GM21529 (cell line): ENCODE measurements around the gene SEZ6L2.

Experiments
- ATAC-seq: cut with Tn5 transposase; IDR thresholded peaks from one replicate; pipeline ENCODE4 v1.9.1; 2021; ENCODE audit not compliant: unreplicated experiment

Gene SEZ6L2

DNA sequence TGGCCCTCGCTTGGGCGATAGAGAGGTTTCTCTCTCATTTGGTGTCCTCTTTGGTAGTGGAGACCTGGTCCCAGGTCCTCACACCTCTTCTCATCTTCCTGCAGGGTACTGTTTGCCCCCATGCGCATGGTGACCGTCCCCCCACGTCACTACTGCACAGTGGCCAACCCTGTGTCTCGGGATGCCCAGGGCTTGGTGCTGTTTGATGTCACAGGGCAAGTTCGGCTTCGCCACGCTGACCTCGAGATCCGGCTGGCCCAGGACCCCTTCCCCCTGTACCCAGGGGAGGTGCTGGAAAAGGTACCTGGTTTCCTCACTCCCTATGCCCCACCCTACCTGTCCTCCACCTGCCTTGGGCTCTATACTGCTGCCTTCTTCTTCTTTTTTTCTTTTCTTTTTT, 68.6 kb downstream of the SEZ6L2 start:
- no peak for ATAC-seq

DNA sequence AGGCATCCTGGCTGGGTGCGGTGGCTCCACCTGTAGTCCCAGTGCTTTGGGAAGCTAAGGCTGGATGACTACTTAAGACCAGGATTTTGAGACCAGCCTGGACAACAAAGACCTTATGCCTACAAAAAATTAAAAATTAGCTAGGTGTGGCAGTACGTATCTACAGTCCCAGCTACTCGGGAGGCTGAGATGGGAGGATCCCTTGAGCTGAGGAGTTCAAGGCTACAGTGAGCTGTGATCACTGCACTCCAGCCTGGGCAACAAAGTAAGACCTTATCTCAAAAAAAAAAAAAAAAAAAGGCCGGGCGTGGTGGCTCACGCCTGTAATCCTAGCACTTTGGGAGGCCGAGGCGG, 73.0 kb downstream of the SEZ6L2 start:
- ATAC-seq: no peak

DNA sequence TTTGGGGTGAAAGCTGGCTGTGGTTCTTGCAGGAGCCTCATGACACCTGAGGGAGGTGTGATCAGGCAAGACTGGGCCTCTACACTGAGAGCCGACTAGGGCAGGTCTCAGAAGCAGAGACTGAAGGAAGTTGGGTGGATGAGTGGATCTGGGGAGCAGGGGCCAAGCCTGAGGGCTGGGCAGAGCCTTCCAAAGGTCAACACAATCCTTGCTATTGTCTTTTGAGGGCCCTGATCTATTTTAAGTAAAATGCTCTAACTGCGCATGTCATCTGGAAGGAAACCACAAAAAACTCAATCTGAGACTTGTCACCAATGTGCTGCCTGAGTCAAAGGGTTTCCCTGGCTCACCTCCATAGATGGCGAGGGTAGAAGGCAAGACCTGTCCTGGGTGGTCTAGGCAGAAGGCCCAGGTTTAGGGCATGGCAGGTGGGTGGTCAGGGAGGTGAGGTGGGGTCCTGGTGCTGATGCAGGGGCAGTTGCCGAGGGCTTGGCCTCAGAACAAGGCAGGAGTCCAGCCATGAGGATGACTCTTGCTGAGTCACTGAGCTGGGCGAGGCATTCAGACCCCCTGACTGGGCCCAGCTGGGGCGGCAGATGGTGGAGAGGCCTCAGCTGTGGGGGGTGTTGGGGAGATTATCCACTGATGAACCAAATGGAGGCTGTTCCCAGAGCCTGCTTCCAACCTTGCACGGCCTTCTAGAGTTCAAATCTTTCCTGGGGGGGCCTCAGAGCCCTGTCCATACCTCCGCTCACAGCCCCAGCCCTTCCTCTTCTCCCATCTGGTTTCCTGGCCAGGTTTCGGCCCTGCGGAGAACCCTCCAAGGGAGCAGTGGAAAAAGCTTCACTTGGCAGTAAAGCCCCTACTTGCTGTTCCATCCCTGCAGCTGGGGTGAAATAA, 74.0 kb downstream of the SEZ6L2 start:
- ATAC-seq: no peak

GRCh38 chr16:29824589-29825144, 74.7 kb downstream of the SEZ6L2 start:
- no peak for ATAC-seq

DNA sequence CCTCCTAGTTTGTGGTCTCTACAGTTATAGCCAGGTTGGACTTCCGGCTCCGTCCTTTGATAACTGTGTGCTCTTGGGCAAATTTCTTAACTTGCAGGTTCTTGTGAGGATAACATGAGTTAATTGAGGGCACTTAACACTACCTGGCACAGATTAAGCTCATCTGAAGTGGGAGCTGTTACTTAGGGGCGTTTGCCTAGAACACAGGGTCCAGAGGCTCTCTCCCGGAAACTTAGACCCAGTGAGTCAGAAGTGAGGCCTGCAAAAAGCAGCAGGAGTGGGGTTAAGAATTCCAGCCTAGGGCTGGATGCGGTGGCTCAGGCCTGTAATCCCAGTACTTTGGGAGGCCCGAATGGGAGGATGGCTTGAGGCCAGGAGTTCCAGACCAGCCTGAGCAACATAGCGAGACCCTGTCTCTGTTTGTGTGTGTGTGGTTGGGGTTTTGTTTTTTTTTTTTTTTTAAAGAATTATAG, 77.7 kb downstream of the SEZ6L2 start:
- ATAC-seq: no peak
